SK-N-SH treated with all-trans-retinoic acid at 6 μM for 48 hours (cell line): Measurements from ENCODE around the gene SEC61B.

Experiments
- ATAC-seq: fragments of 200-7000 bp; cut with Tn5 transposase; 3 replicates; pipeline ENCODE4 v1.9.1; 2020; ENCODE audit warnings: mild to moderate bottlenecking, moderate library complexity
- ARNTL ChIP-seq: fragments of 450-650 bp; formaldehyde crosslinking; IDR thresholded peaks from 2 replicates; pipeline ENCODE4 v1.5.0; 2020; ENCODE audit warnings: low read depth, mild to moderate bottlenecking, moderate library complexity, borderline replicate concordance
- BACH2 ChIP-seq: fragments of 250-450 bp; sonication (Bioruptor Pico); IDR thresholded peaks from 2 replicates; pipeline ENCODE4 v1.9.0; 2021; ENCODE audit warnings: mild to moderate bottlenecking, borderline replicate concordance
- CSDC2 ChIP-seq: fragments of 250-450 bp; sonication (Bioruptor Pico); IDR thresholded peaks from 2 replicates; pipeline ENCODE4 v1.5.0; 2020; ENCODE audit warnings: mild to moderate bottlenecking, moderate library complexity
- ESRRG ChIP-seq: fragments of 250-450 bp; sonication (Bioruptor Pico); IDR thresholded peaks from 2 replicates; pipeline ENCODE4 v1.6.1; 2021; ENCODE audit warnings: mild to moderate bottlenecking
- GLIS3 ChIP-seq: fragments of 250-450 bp; sonication (Bioruptor Pico); IDR thresholded peaks from 2 replicates; pipeline ENCODE4 v1.5.0; 2020; ENCODE audit warnings: mild to moderate bottlenecking, moderate library complexity
- ISL1 ChIP-seq: fragments of 250-450 bp; sonication (Bioruptor Pico); IDR thresholded peaks from 2 replicates; pipeline ENCODE4 v2.1.2; 2022; ENCODE audit warnings: mild to moderate bottlenecking, moderate library complexity
- OSR1 ChIP-seq: fragments of 250-450 bp; sonication (Bioruptor Pico); IDR thresholded peaks from 2 replicates; pipeline ENCODE4 v1.8.0; 2022; ENCODE audit warnings: moderate library complexity, mild to moderate bottlenecking, inconsistent platforms
- PPARA ChIP-seq: fragments of 250-450 bp; sonication (Bioruptor Pico); IDR thresholded peaks from 2 replicates; pipeline ENCODE4 v1.5.0; 2020; ENCODE audit warnings: mild to moderate bottlenecking, borderline replicate concordance
- SNAI2 ChIP-seq: fragments of 250-450 bp; sonication (Bioruptor Pico); IDR thresholded peaks from 2 replicates; pipeline ENCODE4 v1.5.0; 2020; ENCODE audit warnings: mild to moderate bottlenecking, moderate library complexity
- TCF4 ChIP-seq: fragments of 250-450 bp; sonication (Bioruptor Pico); IDR thresholded peaks from 2 replicates; pipeline ENCODE4 v1.8.0; 2021; ENCODE audit warnings: mild to moderate bottlenecking, moderate library complexity, borderline replicate concordance
- TOX ChIP-seq: fragments of 250-450 bp; sonication (Bioruptor Pico); IDR thresholded peaks from 2 replicates; pipeline ENCODE4 v1.8.0; 2021; ENCODE audit warnings: mild to moderate bottlenecking, moderate library complexity, borderline replicate concordance
- ZC3H10 ChIP-seq: fragments of 250-450 bp; sonication (Bioruptor Pico); IDR thresholded peaks from 2 replicates; pipeline ENCODE4 v1.5.1; 2021; ENCODE audit warnings: mild to moderate bottlenecking, moderate library complexity
- ZFP3 ChIP-seq: fragments of 250-450 bp; sonication (Bioruptor Pico); IDR thresholded peaks from 2 replicates; pipeline ENCODE4 v1.5.0; 2020; ENCODE audit warnings: mild to moderate bottlenecking, moderate library complexity
- ZNF565 ChIP-seq: fragments of 450-650 bp; formaldehyde crosslinking; conservative IDR thresholded peaks from 2 replicates; pipeline ENCODE4 v1.5.0; 2020; ENCODE audit warnings: low read depth, mild to moderate bottlenecking, moderate library complexity
- ZNF70 ChIP-seq: fragments of 450-650 bp; formaldehyde crosslinking; IDR thresholded peaks from 2 replicates; pipeline ENCODE4 v1.5.0; 2020; ENCODE audit warnings: mild to moderate bottlenecking, moderate library complexity
- TF ChIP-seq, protein P1 (sequence below): fragments of 250-450 bp; sonication (Bioruptor Pico); IDR thresholded peaks from 2 replicates; pipeline ENCODE4 v1.5.1; 2020; ENCODE audit warnings: low read depth, mild to moderate bottlenecking, moderate library complexity
- TF ChIP-seq, protein P2 (sequence below): fragments of 250-450 bp; sonication (Bioruptor Pico); IDR thresholded peaks from 2 replicates; pipeline ENCODE4 v1.8.0; 2021; ENCODE audit warnings: low read depth, mild to moderate bottlenecking, moderate library complexity, borderline replicate concordance
- TF ChIP-seq, protein P3 (sequence below): fragments of 250-450 bp; sonication (Bioruptor Pico); IDR thresholded peaks from 2 replicates; pipeline ENCODE4 v1.5.1; 2021; ENCODE audit warnings: mild to moderate bottlenecking, moderate library complexity
- TF ChIP-seq, protein P4 (sequence below): fragments of 250-450 bp; sonication (Bioruptor Pico); IDR thresholded peaks from 2 replicates; pipeline ENCODE4 v1.5.0; 2020; ENCODE audit warnings: mild to moderate bottlenecking, moderate library complexity
- TF ChIP-seq, protein P5 (sequence below): fragments of 250-450 bp; sonication (Bioruptor Pico); IDR thresholded peaks from 2 replicates; pipeline ENCODE4 v1.8.0; 2020; ENCODE audit warnings: mild to moderate bottlenecking, moderate library complexity, borderline replicate concordance

The SEC61B gene

DNA sequence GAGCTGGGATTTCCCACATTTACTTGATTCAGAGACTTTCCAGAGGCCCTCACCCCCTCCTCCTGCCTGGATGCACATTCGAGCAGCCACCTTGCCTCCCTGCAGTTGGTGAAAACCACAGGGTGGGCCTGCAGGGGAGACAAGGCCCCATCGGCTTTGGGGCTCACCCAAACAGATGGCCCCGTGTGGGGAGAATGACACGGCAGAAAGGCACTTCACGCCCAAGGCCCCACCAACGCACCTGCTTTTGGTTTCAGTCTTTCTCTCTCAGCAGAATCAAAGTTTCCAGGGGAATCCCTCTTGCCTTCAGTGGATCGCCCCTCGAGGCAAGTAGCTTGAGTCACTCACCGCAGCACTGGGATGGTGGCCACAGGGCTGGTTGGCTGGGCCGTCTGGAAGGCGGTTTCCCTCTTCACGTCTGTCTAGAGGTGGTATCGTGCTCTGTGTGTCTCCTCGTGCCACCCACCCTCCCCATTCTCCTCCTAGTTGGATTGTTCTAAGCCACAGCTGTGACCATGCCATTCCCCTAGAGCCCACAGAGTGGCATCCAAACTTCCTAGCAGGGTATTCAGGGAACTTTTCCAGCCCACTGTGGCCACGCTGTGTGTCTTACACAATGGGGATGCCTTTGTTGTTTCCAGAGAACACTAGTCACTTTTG is 31.8 kb downstream of the SEC61B start:
- TF ChIP-seq, protein P1, sequence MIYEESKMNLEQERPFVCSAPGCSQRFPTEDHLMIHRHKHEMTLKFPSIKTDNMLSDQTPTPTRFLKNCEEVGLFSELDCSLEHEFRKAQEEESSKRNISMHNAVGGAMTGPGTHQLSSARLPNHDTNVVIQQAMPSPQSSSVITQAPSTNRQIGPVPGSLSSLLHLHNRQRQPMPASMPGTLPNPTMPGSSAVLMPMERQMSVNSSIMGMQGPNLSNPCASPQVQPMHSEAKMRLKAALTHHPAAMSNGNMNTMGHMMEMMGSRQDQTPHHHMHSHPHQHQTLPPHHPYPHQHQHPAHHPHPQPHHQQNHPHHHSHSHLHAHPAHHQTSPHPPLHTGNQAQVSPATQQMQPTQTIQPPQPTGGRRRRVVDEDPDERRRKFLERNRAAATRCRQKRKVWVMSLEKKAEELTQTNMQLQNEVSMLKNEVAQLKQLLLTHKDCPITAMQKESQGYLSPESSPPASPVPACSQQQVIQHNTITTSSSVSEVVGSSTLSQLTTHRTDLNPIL, result no peak
- no peak for TF ChIP-seq ARNTL (CRISPR knock-in tag)
- no peak for TF ChIP-seq TOX
- TF ChIP-seq ESRRG, result no peak
- TF ChIP-seq OSR1 (CRISPR knock-in tag), result no peak
- TF ChIP-seq ZNF565 (CRISPR knock-in tag), result no peak
- TF ChIP-seq, protein P2, sequence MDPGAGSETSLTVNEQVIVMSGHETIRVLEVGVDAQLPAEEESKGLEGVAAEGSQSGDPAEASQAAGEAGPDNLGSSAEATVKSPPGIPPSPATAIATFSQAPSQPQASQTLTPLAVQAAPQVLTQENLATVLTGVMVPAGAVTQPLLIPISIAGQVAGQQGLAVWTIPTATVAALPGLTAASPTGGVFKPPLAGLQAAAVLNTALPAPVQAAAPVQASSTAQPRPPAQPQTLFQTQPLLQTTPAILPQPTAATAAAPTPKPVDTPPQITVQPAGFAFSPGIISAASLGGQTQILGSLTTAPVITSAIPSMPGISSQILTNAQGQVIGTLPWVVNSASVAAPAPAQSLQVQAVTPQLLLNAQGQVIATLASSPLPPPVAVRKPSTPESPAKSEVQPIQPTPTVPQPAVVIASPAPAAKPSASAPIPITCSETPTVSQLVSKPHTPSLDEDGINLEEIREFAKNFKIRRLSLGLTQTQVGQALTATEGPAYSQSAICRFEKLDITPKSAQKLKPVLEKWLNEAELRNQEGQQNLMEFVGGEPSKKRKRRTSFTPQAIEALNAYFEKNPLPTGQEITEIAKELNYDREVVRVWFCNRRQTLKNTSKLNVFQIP (CRISPR knock-in tag), result no peak
- TF ChIP-seq PPARA (CRISPR knock-in tag), result no peak
- TF ChIP-seq GLIS3 (CRISPR knock-in tag), result no peak
- TF ChIP-seq SNAI2 (CRISPR knock-in tag), result no peak
- TF ChIP-seq CSDC2 (CRISPR knock-in tag), result no peak
- TF ChIP-seq, protein P3, sequence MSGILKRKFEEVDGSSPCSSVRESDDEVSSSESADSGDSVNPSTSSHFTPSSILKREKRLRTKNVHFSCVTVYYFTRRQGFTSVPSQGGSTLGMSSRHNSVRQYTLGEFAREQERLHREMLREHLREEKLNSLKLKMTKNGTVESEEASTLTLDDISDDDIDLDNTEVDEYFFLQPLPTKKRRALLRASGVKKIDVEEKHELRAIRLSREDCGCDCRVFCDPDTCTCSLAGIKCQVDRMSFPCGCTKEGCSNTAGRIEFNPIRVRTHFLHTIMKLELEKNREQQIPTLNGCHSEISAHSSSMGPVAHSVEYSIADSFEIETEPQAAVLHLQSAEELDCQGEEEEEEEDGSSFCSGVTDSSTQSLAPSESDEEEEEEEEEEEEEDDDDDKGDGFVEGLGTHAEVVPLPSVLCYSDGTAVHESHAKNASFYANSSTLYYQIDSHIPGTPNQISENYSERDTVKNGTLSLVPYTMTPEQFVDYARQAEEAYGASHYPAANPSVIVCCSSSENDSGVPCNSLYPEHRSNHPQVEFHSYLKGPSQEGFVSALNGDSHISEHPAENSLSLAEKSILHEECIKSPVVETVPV (CRISPR knock-in tag), result no peak
- TF ChIP-seq ISL1, result no peak
- TF ChIP-seq ZC3H10 (CRISPR knock-in tag), result no peak
- TF ChIP-seq BACH2 (CRISPR knock-in tag), result no peak
- no peak for TF ChIP-seq TCF4 (CRISPR knock-in tag)
- TF ChIP-seq ZFP3 (CRISPR knock-in tag), result no peak
- TF ChIP-seq, protein P4, sequence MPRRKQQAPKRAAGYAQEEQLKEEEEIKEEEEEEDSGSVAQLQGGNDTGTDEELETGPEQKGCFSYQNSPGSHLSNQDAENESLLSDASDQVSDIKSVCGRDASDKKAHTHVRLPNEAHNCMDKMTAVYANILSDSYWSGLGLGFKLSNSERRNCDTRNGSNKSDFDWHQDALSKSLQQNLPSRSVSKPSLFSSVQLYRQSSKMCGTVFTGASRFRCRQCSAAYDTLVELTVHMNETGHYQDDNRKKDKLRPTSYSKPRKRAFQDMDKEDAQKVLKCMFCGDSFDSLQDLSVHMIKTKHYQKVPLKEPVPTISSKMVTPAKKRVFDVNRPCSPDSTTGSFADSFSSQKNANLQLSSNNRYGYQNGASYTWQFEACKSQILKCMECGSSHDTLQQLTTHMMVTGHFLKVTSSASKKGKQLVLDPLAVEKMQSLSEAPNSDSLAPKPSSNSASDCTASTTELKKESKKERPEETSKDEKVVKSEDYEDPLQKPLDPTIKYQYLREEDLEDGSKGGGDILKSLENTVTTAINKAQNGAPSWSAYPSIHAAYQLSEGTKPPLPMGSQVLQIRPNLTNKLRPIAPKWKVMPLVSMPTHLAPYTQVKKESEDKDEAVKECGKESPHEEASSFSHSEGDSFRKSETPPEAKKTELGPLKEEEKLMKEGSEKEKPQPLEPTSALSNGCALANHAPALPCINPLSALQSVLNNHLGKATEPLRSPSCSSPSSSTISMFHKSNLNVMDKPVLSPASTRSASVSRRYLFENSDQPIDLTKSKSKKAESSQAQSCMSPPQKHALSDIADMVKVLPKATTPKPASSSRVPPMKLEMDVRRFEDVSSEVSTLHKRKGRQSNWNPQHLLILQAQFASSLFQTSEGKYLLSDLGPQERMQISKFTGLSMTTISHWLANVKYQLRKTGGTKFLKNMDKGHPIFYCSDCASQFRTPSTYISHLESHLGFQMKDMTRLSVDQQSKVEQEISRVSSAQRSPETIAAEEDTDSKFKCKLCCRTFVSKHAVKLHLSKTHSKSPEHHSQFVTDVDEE (CRISPR knock-in tag), result no peak
- TF ChIP-seq, protein P5, sequence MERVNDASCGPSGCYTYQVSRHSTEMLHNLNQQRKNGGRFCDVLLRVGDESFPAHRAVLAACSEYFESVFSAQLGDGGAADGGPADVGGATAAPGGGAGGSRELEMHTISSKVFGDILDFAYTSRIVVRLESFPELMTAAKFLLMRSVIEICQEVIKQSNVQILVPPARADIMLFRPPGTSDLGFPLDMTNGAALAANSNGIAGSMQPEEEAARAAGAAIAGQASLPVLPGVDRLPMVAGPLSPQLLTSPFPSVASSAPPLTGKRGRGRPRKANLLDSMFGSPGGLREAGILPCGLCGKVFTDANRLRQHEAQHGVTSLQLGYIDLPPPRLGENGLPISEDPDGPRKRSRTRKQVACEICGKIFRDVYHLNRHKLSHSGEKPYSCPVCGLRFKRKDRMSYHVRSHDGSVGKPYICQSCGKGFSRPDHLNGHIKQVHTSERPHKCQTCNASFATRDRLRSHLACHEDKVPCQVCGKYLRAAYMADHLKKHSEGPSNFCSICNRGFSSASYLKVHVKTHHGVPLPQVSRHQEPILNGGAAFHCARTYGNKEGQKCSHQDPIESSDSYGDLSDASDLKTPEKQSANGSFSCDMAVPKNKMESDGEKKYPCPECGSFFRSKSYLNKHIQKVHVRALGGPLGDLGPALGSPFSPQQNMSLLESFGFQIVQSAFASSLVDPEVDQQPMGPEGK (CRISPR knock-in tag), result no peak
- no peak for ATAC-seq

DNA sequence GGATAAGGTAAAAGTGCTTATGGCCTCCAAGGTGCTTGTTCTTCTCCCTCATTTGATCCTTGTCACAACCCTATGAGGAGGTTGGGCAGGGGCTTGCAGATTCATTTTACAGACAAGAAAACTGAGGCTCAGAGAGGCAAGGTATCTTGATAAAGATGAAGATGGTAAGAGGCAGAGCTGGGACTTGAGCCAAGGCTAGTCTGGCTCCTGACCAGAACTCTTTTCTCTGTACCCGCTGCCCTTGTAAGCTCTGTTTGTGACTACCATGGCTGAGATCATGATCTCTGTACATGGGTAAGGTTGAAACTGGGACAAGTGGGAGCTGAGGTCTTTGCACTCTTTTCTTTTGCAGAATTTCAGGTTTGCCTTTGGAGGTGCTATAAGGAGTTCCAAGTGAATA is 33.6 kb downstream of the SEC61B start:
- ATAC-seq, result no peak
- TF ChIP-seq SNAI2 (CRISPR knock-in tag) (no peak), TOX (no peak), ESRRG (no peak), BACH2 (CRISPR knock-in tag) (no peak), ZNF70 (CRISPR knock-in tag) (no peak), PPARA (CRISPR knock-in tag) (no peak)
- TF ChIP-seq, protein P4 (CRISPR knock-in tag), result no peak
- TF ChIP-seq, protein P2 (CRISPR knock-in tag), result no peak
